Fibroblast of villous mesenchyme (primary cell): Measurements from ENCODE around the gene PDZD8. TPM values are rescaled to one million over a fixed set of nuclear protein-coding genes. Genes with fewer than 3 reads are reported as not detected.
"Not testable (repeated sequence)": the region's sequence is repeated elsewhere in the genome, so short reads cannot be mapped to it uniquely, and the experiment has no call there.

Source experiments
- DNase-seq: peaks from one replicate; pipeline ENCODE4 v3.0.0-alpha.2; 2010; ENCODE audit warnings: low read depth
- H3K4me3 ChIP-seq: 2 replicates; pipeline ENCODE4 v1.5.1; 2011; ENCODE audit warnings: low read depth, mild to moderate bottlenecking, low read length
- total RNA-seq: library from RNA; depleted of rRNA; stranded (reverse); fragments of >200 nt; gene quantifications from 2 replicates; pipeline ENCODE4 v1.2.3, GENCODE V29; 2012
- TF ChIP-seq, protein P1 (sequence below): IDR thresholded peaks from 2 replicates; pipeline ENCODE4 v1.5.1; 2012; ENCODE audit warnings: low read depth, mild to moderate bottlenecking, low read length; ENCODE audit not compliant: insufficient read depth

Gene PDZD8
- total RNA-seq, 1 donor: 37.1 TPM

DNA sequence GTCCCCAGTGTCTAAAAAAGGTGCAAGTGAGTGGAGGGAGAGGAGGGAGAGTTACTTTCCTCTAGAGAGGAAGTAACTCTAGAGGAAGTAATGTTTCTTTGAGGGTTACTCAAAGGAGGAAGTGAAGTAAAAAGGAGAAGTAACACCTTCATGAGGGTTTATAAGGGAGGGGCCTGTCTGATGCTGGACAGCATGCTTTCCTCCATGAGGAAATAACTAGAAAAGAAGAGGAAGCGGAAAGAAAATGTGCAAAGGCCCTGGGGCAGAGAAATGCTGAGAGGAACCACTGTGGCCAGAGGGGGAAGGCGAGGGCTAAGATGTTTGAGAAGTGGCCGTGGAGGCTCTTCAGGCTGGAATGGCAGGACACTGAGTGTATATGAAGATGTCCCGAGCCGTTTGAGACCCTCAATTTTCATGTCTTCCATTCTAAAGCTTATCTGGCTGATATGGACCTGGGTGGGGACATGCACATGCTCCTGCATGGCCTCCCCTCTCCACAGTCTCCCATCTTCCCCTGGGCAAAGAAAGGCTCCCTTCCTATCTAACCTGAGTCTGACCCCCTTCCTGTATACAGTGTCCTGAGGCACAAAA, 137.7 kb downstream of the PDZD8 start:
- TF ChIP-seq, protein P1, sequence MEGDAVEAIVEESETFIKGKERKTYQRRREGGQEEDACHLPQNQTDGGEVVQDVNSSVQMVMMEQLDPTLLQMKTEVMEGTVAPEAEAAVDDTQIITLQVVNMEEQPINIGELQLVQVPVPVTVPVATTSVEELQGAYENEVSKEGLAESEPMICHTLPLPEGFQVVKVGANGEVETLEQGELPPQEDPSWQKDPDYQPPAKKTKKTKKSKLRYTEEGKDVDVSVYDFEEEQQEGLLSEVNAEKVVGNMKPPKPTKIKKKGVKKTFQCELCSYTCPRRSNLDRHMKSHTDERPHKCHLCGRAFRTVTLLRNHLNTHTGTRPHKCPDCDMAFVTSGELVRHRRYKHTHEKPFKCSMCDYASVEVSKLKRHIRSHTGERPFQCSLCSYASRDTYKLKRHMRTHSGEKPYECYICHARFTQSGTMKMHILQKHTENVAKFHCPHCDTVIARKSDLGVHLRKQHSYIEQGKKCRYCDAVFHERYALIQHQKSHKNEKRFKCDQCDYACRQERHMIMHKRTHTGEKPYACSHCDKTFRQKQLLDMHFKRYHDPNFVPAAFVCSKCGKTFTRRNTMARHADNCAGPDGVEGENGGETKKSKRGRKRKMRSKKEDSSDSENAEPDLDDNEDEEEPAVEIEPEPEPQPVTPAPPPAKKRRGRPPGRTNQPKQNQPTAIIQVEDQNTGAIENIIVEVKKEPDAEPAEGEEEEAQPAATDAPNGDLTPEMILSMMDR: no peak
- DNase-seq: no peak
- H3K4me3 ChIP-seq: no peak overlapping the region

DNA sequence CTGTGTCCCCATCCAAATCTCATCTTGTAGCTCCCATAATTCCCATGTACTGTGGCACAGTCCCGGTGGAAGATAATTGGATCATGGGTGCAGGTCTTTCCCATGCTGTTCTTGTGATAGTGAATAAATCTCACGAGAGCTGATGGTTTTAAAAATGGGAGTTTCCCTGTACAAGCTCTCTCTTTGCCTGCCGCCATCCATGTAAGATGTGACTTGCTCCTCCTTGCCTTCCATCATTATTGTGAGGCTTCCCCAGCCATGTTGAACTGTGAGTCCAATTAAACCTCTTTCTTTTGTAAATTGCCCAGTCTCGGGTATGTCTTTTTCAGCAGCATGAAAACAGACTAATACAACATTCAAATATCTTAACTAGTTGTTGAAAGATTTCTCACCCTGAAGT, 145.1 kb downstream of the PDZD8 start:
- H3K4me3 ChIP-seq, DNase-seq: not testable (repeated sequence)

DNA sequence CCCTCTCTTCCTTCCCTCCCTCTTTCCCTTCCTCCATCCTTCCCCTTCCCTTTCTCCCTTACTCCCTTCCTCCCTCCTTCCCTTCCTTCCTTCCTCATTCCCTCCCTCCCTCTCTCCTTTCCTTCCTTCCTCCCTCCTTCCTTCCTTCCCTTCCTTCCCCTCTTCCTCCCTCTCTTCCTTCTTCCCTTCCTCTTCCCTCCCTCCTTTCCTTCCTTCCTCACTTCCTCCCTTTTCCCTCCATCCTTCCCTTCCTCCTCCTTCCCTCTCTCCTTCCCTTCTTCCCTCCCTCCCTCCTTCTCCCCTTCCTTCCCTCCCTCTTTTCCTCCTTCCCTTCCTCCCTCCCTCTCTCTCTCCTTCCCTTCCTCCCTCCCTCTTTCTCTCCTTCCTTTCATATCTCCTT, 147.0 kb downstream of the PDZD8 start:
- TF ChIP-seq, protein P1: no peak
- no peak overlapping the region for H3K4me3 ChIP-seq
- DNase-seq: no peak

Other genes with a start within 250 kb of the PDZD8 start
- gene VAX1, start 237.2 kb downstream of the PDZD8 start, total RNA-seq: not detected in 2 replicates
- not detected in 2 replicates for gene KCNK18, start 178.0 kb downstream of the PDZD8 start, total RNA-seq
- under 0.01 TPM in 1 of 2 replicates, not detected in the other for gene SLC18A2, start 134.3 kb downstream of the PDZD8 start, total RNA-seq
- gene EMX2, start 167.3 kb upstream of the PDZD8 start, total RNA-seq: 4.5 and 10.8 TPM in 2 replicates